HepG2 (cell line): ENCODE results near the gene HEXIM1. TPM values are rescaled to one million over a fixed set of nuclear protein-coding genes. Genes with fewer than 3 reads are reported as not detected.

Experiments
- HMG20B ChIP-seq: conservative IDR thresholded peaks from 2 replicates; pipeline ENCODE4 v1.6.1; 2016; ENCODE audit warnings: missing genetic modification reagents, missing compliant biosample characterization
- MLXIP ChIP-seq: sonication (generic); formaldehyde crosslinking; IDR thresholded peaks from 2 replicates; pipeline ENCODE4 v1.9.0; 2021; ENCODE audit warnings: missing genetic modification reagents, borderline replicate concordance
- MXD4 ChIP-seq: IDR thresholded peaks from 2 replicates; pipeline ENCODE4 v1.6.1; 2016; ENCODE audit warnings: mild to moderate bottlenecking, missing biosample characterization, missing genetic modification reagents
- MXI1 ChIP-seq: IDR thresholded peaks from 3 replicates; pipeline ENCODE4 v1.6.1; 2012; ENCODE audit warnings: low read depth, low read length, inconsistent platforms, borderline replicate concordance
- NCOR1 ChIP-seq: fragments of 200-600 bp; sonication (generic); IDR thresholded peaks from 2 replicates; pipeline ENCODE4 v1.7.0; 2017; ENCODE audit warnings: antibody characterized with exemption, low read length, borderline replicate concordance
- SALL2 ChIP-seq: sonication (generic); formaldehyde crosslinking; IDR thresholded peaks from 2 replicates; pipeline ENCODE4 v1.8.1; 2023; ENCODE audit warnings: mild to moderate bottlenecking, missing genetic modification reagents, inconsistent platforms
- TCF12 ChIP-seq, 2 experiments: fragments of 450-650 bp in 1 of 2; sonication (generic) in 1 of 2; formaldehyde crosslinking in 1 of 2; IDR thresholded peaks; 2 replicates each; pipeline versions ENCODE4 v1.6.1 to v1.8.0; 2017 to 2022; ENCODE audit warnings: antibody characterized with exemption in 1 of 2, mild to moderate bottlenecking in 1 of 2, missing genetic modification reagents in 1 of 2, moderate library complexity in 1 of 2
- ZNF615 ChIP-seq: sonication (generic); formaldehyde crosslinking; IDR thresholded peaks from 2 replicates; pipeline ENCODE4 v1.5.0; 2020; ENCODE audit warnings: mild to moderate bottlenecking, missing genetic modification reagents, borderline replicate concordance
- ZNF644 ChIP-seq: IDR thresholded peaks from 2 replicates; pipeline ENCODE4 v1.6.1; 2016; ENCODE audit warnings: low read depth
- polyA plus RNA-seq, 8 experiments: library from polyadenylated mRNA; depleted of rRNA in 3 of 8; stranded (reverse) in 7 of 8; unstranded in 1 of 8; fragments of >200 nt; fragmentation: Illumina TruSeq in 4 of 8; extraction: Trizol in 4 of 8; gene quantifications; 2 replicates each; pipeline versions ENCODE4 v1.2.1 to v1.2.3, GENCODE V29; 2011 to 2016; ENCODE audit warnings: low read depth in 4 of 8, missing spikeins in 1 of 8, mixed read lengths in 1 of 8; ENCODE audit not compliant: insufficient read depth in 1 of 8
- total RNA-seq, 5 experiments: library from RNA; depleted of rRNA; stranded (reverse); fragments of >200 nt; fragmentation: Illumina TruSeq; extraction: Trizol; gene quantifications; 2 replicates each; pipeline ENCODE4 v1.2.3, GENCODE V29; 2016; ENCODE audit warnings: low read depth in 1 of 5
- TF ChIP-seq, protein P1 (sequence below), 2 experiments: fragments of 450-650 bp in 1 of 2; sonication (generic) in 1 of 2; formaldehyde crosslinking in 1 of 2; IDR thresholded peaks; 2 replicates each; pipeline versions ENCODE4 v1.6.1 to v1.8.0; 2016 to 2022; ENCODE audit warnings: antibody characterized with exemption in 1 of 2, mild to moderate bottlenecking in 1 of 2, missing genetic modification reagents in 1 of 2
- TF ChIP-seq, protein P2 (sequence below): sonication (generic); formaldehyde crosslinking; IDR thresholded peaks from 2 replicates; pipeline ENCODE4 v1.4.0; 2020; ENCODE audit warnings: missing genetic modification reagents

HEXIM1 gene
- total and polyA plus RNA-seq, 2 of the 13 experiments (the other 11 are each of a cell fraction or from before 2014, with no cell fraction given): 10.5 to 16.6 TPM

- TF ChIP-seq, protein P1, sequence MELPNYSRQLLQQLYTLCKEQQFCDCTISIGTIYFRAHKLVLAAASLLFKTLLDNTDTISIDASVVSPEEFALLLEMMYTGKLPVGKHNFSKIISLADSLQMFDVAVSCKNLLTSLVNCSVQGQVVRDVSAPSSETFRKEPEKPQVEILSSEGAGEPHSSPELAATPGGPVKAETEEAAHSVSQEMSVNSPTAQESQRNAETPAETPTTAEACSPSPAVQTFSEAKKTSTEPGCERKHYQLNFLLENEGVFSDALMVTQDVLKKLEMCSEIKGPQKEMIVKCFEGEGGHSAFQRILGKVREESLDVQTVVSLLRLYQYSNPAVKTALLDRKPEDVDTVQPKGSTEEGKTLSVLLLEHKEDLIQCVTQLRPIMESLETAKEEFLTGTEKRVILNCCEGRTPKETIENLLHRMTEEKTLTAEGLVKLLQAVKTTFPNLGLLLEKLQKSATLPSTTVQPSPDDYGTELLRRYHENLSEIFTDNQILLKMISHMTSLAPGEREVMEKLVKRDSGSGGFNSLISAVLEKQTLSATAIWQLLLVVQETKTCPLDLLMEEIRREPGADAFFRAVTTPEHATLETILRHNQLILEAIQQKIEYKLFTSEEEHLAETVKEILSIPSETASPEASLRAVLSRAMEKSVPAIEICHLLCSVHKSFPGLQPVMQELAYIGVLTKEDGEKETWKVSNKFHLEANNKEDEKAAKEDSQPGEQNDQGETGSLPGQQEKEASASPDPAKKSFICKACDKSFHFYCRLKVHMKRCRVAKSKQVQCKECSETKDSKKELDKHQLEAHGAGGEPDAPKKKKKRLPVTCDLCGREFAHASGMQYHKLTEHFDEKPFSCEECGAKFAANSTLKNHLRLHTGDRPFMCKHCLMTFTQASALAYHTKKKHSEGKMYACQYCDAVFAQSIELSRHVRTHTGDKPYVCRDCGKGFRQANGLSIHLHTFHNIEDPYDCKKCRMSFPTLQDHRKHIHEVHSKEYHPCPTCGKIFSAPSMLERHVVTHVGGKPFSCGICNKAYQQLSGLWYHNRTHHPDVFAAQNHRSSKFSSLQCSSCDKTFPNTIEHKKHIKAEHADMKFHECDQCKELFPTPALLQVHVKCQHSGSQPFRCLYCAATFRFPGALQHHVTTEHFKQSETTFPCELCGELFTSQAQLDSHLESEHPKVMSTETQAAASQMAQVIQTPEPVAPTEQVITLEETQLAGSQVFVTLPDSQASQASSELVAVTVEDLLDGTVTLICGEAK (IDR thresholded peaks at IDR 0.05): no peak
- TF ChIP-seq, protein P1 (CRISPR knock-in tag; IDR thresholded peaks at IDR 0.05): 0 out of 2 replicates have a peak, but pooled peaks have one; percentile 48
- TF ChIP-seq MXI1 (peak; percentile 52; the same call in 2 of the 3 replicates), TCF12 (IDR thresholded peaks at IDR 0.05) (no peak), TCF12 (CRISPR knock-in tag; IDR thresholded peaks at IDR 0.05) (0 out of 2 replicates have a peak, but pooled peaks have one; percentile 7), MLXIP (no peak), NCOR1 (no peak), ZNF644 (CRISPR knock-in tag) (no peak), SALL2 (CRISPR knock-in tag) (peak; percentile 61; the same call in 1 of the 2 replicates), HMG20B (CRISPR knock-in tag) (no peak), ZNF615 (CRISPR knock-in tag) (no peak), MXD4 (CRISPR knock-in tag) (no peak)
- TF ChIP-seq, protein P2, sequence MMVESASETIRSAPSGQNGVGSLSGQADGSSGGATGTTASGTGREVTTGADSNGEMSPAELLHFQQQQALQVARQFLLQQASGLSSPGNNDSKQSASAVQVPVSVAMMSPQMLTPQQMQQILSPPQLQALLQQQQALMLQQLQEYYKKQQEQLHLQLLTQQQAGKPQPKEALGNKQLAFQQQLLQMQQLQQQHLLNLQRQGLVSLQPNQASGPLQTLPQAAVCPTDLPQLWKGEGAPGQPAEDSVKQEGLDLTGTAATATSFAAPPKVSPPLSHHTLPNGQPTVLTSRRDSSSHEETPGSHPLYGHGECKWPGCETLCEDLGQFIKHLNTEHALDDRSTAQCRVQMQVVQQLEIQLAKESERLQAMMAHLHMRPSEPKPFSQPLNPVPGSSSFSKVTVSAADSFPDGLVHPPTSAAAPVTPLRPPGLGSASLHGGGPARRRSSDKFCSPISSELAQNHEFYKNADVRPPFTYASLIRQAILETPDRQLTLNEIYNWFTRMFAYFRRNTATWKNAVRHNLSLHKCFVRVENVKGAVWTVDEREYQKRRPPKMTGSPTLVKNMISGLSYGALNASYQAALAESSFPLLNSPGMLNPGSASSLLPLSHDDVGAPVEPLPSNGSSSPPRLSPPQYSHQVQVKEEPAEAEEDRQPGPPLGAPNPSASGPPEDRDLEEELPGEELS (CRISPR knock-in tag): peak; percentile 9; the same call in 1 of the 2 replicates
Measured at GRCh38 chr17:45132572-45133463, 15.5 kb upstream of the HEXIM1 start (continued).
